Motor neuron (in vitro differentiated cells): ENCODE data around the gene TNFRSF1B. TPM values are rescaled to one million over a fixed set of nuclear protein-coding genes. Genes with fewer than 3 reads are reported as not detected.

ENCODE experiments used
- ATAC-seq, 8 experiments: fragments of 200-7000 bp; cut with Tn5 transposase; replicated peaks in 6 of 8; 2 replicates each; pipeline ENCODE4 v1.8.0; 2021; ENCODE audit warnings: mild to moderate bottlenecking in 8 of 8, moderate library complexity in 8 of 8
- H3K27ac ChIP-seq, 2 donors: fragments of 250-450 bp; sonication (Bioruptor Pico); 2 replicates each; pipeline ENCODE4 v1.9.0; 2021; ENCODE audit warnings: antibody characterized with exemption in 2 of 2, mild to moderate bottlenecking in 2 of 2, moderate library complexity in 1 of 2
- H3K4me1 ChIP-seq, 2 donors: fragments of 250-450 bp; sonication (Bioruptor Pico); replicated peaks in 1 of 2; 2 replicates each; pipeline ENCODE4 v1.6.1; 2021; ENCODE audit warnings: antibody characterized with exemption in 2 of 2, mild to moderate bottlenecking in 2 of 2, moderate library complexity in 1 of 2
- H3K4me3 ChIP-seq, 5 donors: fragments of 250-450 bp; sonication (Bioruptor Pico); 2 replicates each; pipeline ENCODE4 v1.9.0; 2021; ENCODE audit warnings: antibody characterized with exemption in 5 of 5, mild to moderate bottlenecking in 5 of 5, moderate library complexity in 4 of 5
- WGBS, 10 experiments: fragments of 450-650 bp; shearing (Covaris generic); methylation state at CpG; one replicate each; pipeline ENCODE4 v1.0.0; 2022; 5-methylcytosine and 5-hydroxymethylcytosine counted together
- in situ Hi-C, 9 experiments: fragments of 400-800 bp; cut with MboI; loops; one replicate each; pipeline ENCODE4 v1.15.0; 2021; ENCODE audit warnings: low sequenced_read_pairs in 9 of 9, low pct_unique_long_range_greater_than_20kb in 2 of 9; ENCODE audit not compliant: unreplicated experiment in 9 of 9
- total RNA-seq, 8 experiments: library from RNA; unstranded; fragments of 300-600 nt; gene quantifications; 2 replicates each; pipeline versions ENCODE4 v1.2.3 to v1.2.4, GENCODE V29; 2022

Gene TNFRSF1B
- total RNA-seq, 8 experiments from 2014 or later, result 0.18 to 2.0 (median 1.1) TPM

- in situ Hi-C loops, result loop anchor here in 5 of 9 experiments (10.0 to 25.0 kb wide), 3 partner anchors 75 to 363 kb away; partner anchors contain the start of gene NPPA (in 1 of the 5)
- Histone ChIP-seq H3K4me1 (peaks cover 7 to 20% of the 10 kb centered on the region in 2 donors), H3K27ac (no peak overlapping the region), H3K4me3 (no peak overlapping the region)
- 43 to 100% (median 67%) methylated on average over 1 to 7 of the region's 7 CpGs; no CpG with 5 or more reads in 3 of the 10 experiments for WGBS, 10 experiments
- ATAC-seq, result peak in 5 of 8 experiments; percentile 37 to 63 (median 42)
These were observed 33.4 kb downstream of the TNFRSF1B start for GRCh38 chr1:12200208-12200607.

GRCh38 chr1:12201352-12202189 lies 34.8 kb downstream of the TNFRSF1B start:
- H3K4me1 ChIP-seq, result peaks cover 7 to 20% of the 10 kb centered on the region in 2 donors
- WGBS, 10 experiments, result 90 to 100% (median 94%) methylated on average over 2 to 10 of the region's 18 CpGs; no CpG with 5 or more reads in 3 of the 10 experiments
- in situ Hi-C loops, result loop anchor here in 5 of 9 experiments (10.0 to 25.0 kb wide), 3 partner anchors 77 to 364 kb away; partner anchors contain the start of gene NPPA (in 1 of the 5)
- no peak overlapping the region for H3K4me3 ChIP-seq
- ATAC-seq, result peak in 2 of 8 experiments; percentile 27 to 78
- H3K27ac ChIP-seq, result no peak overlapping the region

GRCh38 chr1:12202190-12202497 lies 35.4 kb downstream of the TNFRSF1B start:
- no peak overlapping the region for H3K27ac ChIP-seq
- ATAC-seq, result no peak
- no peak overlapping the region for H3K4me3 ChIP-seq
- in situ Hi-C loops, result loop anchor here in 5 of 9 experiments (10.0 to 25.0 kb wide), 3 partner anchors 77 to 365 kb away; partner anchors contain the start of gene NPPA (in 1 of the 5)
- 71 to 100% (median 86%) methylated on average over 1 to 6 of the region's 6 CpGs; no CpG with 5 or more reads in 7 of the 10 experiments for WGBS, 10 experiments
- peaks cover 7 to 20% of the 10 kb centered on the region in 2 donors for H3K4me1 ChIP-seq

GRCh38 chr1:12202577-12202976 lies 35.8 kb downstream of the TNFRSF1B start:
- in situ Hi-C loops, result loop anchor here in 5 of 9 experiments (10.0 to 25.0 kb wide), 3 partner anchors 78 to 365 kb away; partner anchors contain the start of gene NPPA (in 1 of the 5)
- Histone ChIP-seq H3K27ac (no peak overlapping the region), H3K4me1 (peaks cover 7 to 20% of the 10 kb centered on the region in 2 donors), H3K4me3 (no peak overlapping the region)
- 62 to 100% (median 89%) methylated on average over 1 to 4 of the region's 4 CpGs; no CpG with 5 or more reads in 2 of the 10 experiments for whole genome bisulfite sequencing, 10 experiments
- no peak for ATAC-seq

GRCh38 chr1:12203216-12204007 lies 36.6 kb downstream of the TNFRSF1B start:
- in situ Hi-C loops, result loop anchor here in 5 of 9 experiments (10.0 to 25.0 kb wide), 3 partner anchors 79 to 366 kb away; partner anchors contain the start of gene NPPA (in 1 of the 5)
- no peak for ATAC-seq
- Histone ChIP-seq H3K4me1 (peaks cover 11 to 25% of the 10 kb centered on the region in 2 donors), H3K4me3 (no peak overlapping the region), H3K27ac (no peak overlapping the region)
- WGBS, 10 experiments, result 65 to 97% (median 87%) methylated on average over 2 to 13 of the region's 20 CpGs; no CpG with 5 or more reads in 3 of the 10 experiments

- Histone ChIP-seq H3K4me3 (no peak overlapping the region), H3K27ac (no peak overlapping the region), H3K4me1 (peaks cover 8 to 24% of the 10 kb centered on the region in 2 donors)
- in situ Hi-C loops, result loop anchor here in 5 of 9 experiments (10.0 to 25.0 kb wide), 3 partner anchors 79 to 367 kb away; partner anchors contain the start of gene NPPA (in 1 of the 5)
- 67 to 100% (median 80%) methylated on average over 1 to 2 of the region's 7 CpGs; no CpG with 5 or more reads in 5 of the 10 experiments for WGBS, 10 experiments
- ATAC-seq, result no peak
These were observed 37.3 kb downstream of the TNFRSF1B start for GRCh38 chr1:12204140-12204539.

- no peak overlapping the region for H3K27ac ChIP-seq
- ATAC-seq, result no peak
- peaks cover 9 to 15% of the 10 kb centered on the region in 2 donors for H3K4me1 ChIP-seq
- in situ Hi-C loops, result loop anchor here in 5 of 9 experiments (5.0 to 25.0 kb wide), 4 partner anchors 78 to 368 kb away; partner anchors contain the start of gene NPPA (in 1 of the 5)
- no peak overlapping the region for H3K4me3 ChIP-seq
- 80 to 95% (median 90%) methylated on average over 1 to 5 of the region's 7 CpGs; no CpG with 5 or more reads in 6 of the 10 experiments for WGBS, 10 experiments
These were observed 38.2 kb downstream of the TNFRSF1B start for GRCh38 chr1:12204754-12205658.

- in situ Hi-C loops, result loop anchor here in 5 of 9 experiments (5.0 to 25.0 kb wide), 4 partner anchors 79 to 369 kb away; partner anchors contain the start of gene NPPA (in 1 of the 5)
- no peak for ATAC-seq
- Histone ChIP-seq H3K27ac (no peak overlapping the region), H3K4me1 (peaks cover 11 to 12% of the 10 kb centered on the region in 2 donors), H3K4me3 (no peak overlapping the region)
- 86 to 100% (median 96%) methylated on average over 4 to 5 of the region's 5 CpGs; no CpG with 5 or more reads in 7 of the 10 experiments for WGBS, 10 experiments
These were observed 39.4 kb downstream of the TNFRSF1B start for GRCh38 chr1:12206238-12206637.

- 47 to 91% (median 70%) methylated on average over 2 to 12 of the region's 17 CpGs; no CpG with 5 or more reads in 2 of the 10 experiments for whole genome bisulfite sequencing, 10 experiments
- in situ Hi-C loops, result loop anchor here in 5 of 9 experiments (5.0 to 25.0 kb wide), 4 partner anchors 80 to 370 kb away; partner anchors contain the start of gene NPPA (in 1 of the 5)
- H3K27ac ChIP-seq, result no peak overlapping the region
- no peak overlapping the region for H3K4me3 ChIP-seq
- peaks cover 11 to 12% of the 10 kb centered on the region in 2 donors for H3K4me1 ChIP-seq
- ATAC-seq, result no peak
These were observed 40.1 kb downstream of the TNFRSF1B start for GRCh38 chr1:12206792-12207424.

- no peak for ATAC-seq
These were observed 41.5 kb downstream of the TNFRSF1B start for GRCh38 chr1:12208271-12208670.

More at GRCh38 chr1:12208271-12208670, 41.5 kb downstream of the TNFRSF1B start:
- WGBS, 10 experiments, result 29 to 100% (median 90%) methylated on average over 1 to 5 of the region's 6 CpGs; no CpG with 5 or more reads in 7 of the 10 experiments
- Histone ChIP-seq H3K27ac (no peak overlapping the region), H3K4me3 (no peak overlapping the region), H3K4me1 (peaks cover 11 to 12% of the 10 kb centered on the region in 2 donors)
- in situ Hi-C loops, result loop anchor here in 5 of 9 experiments (5.0 to 25.0 kb wide), 4 partner anchors 81 to 371 kb away; partner anchors contain the start of gene NPPA (in 1 of the 5)
